ENCODE data around the gene RPTOR.
"Not testable (repeated sequence)": the region's sequence is repeated elsewhere in the genome, so short reads cannot be mapped to it uniquely, and the experiment has no call there.

The RPTOR gene

GRCh38 chr17:80545499-80545826 is 825 bp downstream of the RPTOR start:
- DNase-seq (ENCODE audit: low read depth, low spot score), result no peak

GRCh38 chr17:80546267-80546666 is 1.6 kb downstream of the RPTOR start:
- no peak for DNase-seq (ENCODE audit: low read depth, low spot score)

GRCh38 chr17:80552523-80552922 is 7.9 kb downstream of the RPTOR start:
- DNase-seq (ENCODE audit: low read depth, low spot score), result no peak

- DNase-seq (ENCODE audit: low read depth, low spot score), result no peak
Measured at GRCh38 chr17:80555266-80555665, 10.6 kb downstream of the RPTOR start.

- DNase-seq (ENCODE audit: low read depth, low spot score), result no peak
Measured at GRCh38 chr17:80558046-80558445, 13.4 kb downstream of the RPTOR start.

DNA sequence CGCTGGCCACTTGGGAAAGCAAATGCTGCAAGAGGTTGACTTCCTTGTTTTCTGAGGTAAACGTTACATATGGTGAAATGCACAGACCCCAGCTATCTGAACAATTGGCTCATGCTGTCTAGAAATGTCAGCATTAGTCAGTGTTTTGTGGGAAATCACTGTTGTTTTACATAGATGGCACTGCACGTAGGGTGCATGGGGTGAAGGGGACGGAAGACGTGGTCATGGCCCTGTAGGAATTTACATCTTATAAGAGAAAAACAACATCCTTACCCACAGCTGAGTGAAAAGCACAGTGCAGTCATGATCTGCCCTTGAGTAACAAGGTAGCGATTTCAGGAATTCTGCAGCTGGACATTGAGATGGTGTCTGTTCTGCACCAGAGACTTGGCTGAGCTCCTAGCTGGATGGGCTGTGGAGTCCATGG is 15.2 kb downstream of the RPTOR start:
- no peak for DNase-seq (ENCODE audit: low read depth, low spot score)

- DNase-seq (ENCODE audit: low read depth, low spot score), result no peak
Measured at GRCh38 chr17:80561541-80562114, 17.0 kb downstream of the RPTOR start.

GRCh38 chr17:80564545-80564944 is 19.9 kb downstream of the RPTOR start:
- DNase-seq (ENCODE audit: low read depth, low spot score), result no peak

DNA sequence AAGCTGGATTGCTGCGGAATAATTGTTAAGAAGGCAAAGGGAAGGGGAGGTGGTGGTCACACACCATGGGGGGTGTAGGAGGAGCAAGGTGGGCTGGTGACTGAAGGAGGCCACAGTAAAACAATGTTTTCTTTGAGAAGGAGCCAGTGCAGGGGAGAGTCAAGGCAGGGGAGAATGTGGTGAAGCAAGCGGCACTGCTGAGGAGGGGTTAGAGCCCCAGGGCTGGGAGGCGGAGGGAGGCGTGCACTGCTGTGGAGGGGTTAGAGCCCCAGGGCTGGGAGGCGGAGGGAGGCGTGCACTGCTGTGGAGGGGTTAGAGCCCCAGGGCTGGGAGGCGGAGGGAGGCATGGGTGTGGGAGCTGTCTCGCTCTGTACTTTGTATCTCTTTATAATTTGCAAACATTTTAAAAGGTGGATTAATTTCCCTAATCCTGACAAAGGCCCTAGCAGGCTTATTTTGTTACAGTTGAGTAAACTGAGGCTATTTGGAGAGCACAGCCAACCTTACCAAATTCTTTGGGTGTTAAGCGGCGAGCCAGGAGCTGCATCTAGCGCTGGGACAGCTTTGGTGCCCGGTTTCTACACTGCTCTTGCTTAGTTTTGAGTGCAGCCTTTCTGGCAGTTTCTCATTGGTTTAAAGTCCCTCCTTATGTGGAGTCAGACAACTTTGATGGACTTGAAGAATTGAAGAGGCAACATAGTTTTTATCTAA is 20.9 kb downstream of the RPTOR start:
- DNase-seq (ENCODE audit: low read depth, low spot score), result no peak

- DNase-seq (ENCODE audit: low read depth, low spot score), result no peak
Measured at GRCh38 chr17:80566054-80566400, 21.4 kb downstream of the RPTOR start.

DNA sequence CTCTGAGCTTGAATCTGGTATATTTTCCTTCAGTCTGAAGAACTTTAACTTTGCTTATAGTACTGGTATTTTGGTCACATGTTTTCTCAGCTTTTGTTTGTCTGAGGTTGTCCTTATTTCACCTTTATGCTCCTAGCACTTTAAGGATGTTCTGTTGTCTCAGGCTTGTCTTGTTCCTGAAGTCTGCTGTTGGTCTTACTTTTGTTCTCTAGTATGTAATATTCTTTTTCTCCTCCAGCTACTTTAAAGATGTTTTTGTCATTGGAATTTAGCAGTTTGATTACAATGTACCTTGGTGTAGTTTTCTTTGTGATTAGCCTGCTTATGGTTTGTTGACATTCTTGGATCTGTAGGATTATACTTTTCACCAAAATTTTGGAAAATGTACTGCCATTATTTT is 23.6 kb downstream of the RPTOR start:
- DNase-seq (ENCODE audit: low read depth, low spot score), result no peak

- no peak for DNase-seq (ENCODE audit: low read depth, low spot score)
Measured at GRCh38 chr17:80569924-80570323, 25.3 kb downstream of the RPTOR start.

- DNase-seq (ENCODE audit: low read depth, low spot score), result no peak
Measured at GRCh38 chr17:80573701-80574100, 29.1 kb downstream of the RPTOR start.

- no peak for DNase-seq (ENCODE audit: low read depth, low spot score)
Measured at GRCh38 chr17:80574496-80574895, 29.9 kb downstream of the RPTOR start.

DNA sequence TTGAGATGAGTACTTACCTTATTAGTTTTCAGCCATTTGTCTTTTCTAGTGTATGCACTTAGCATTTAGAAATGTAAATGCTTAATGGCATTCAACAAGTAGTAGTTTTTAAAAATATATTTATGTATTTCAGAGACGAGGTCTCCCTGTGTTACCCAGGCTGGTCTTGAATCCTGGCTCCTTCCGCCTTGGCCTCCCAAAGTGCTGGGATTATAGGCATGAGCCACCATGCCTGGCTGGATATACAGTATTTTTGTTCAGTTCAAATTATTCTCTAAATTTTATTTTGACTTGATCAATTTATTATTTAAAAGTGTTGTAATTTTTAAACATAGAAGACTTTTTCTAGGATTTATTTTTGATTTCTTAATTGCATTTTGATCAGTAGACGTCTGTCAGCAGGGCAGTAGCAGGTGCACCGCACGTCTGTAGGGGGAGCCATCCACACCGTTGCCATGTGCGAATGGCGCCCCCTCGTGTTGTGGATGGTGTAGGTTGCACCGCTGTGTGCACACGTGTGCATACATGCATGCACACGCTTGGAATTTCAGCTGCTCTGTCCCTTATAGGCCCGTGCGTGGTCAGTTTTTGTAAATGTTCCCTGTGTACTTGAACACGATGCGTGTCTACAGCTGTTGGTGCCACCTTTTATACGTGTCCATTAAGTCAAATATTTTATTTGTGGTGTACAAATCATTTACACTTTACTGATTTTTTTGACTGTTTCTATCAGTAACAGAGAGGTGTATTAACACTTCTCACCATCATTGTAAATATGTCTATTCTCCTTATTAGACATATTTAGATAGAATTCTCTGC is 30.6 kb downstream of the RPTOR start:
- peak; percentile 35 for DNase-seq (ENCODE audit: low read depth, low spot score)

DNA sequence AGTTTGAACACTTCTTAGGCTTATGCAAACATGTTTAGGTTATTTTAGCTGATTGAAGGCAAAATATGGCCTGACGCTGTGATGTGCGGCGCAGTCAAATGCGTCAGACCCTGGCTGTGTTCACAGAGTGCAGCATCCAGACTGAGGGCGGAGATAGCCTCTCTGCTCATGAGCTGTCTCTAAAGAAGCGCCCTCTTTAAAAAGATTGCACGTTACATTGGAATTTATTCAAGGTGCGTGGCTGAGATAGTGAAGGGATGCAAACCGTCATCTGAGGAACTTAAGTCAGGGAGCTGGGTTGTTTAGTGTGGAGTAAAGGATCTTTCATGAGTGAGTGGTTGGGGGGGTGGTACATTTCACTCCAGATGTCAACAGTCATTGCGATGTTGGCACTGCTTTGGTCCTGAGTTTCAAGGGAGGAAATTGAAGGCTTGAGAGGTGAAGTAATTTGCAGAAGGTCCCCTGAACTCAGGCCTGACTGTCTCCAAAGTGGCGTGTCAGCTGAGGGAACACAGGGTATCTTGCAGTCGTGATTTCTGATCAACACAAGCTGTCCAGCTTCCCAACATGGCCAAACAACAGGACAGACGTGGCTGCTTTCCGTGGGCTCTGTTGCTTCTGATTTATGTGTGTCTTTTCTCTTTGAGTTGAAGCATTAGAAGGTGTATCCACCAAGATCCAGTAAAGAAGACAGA is 33.4 kb downstream of the RPTOR start:
- DNase-seq (ENCODE audit: low read depth, low spot score), result no peak

DNA sequence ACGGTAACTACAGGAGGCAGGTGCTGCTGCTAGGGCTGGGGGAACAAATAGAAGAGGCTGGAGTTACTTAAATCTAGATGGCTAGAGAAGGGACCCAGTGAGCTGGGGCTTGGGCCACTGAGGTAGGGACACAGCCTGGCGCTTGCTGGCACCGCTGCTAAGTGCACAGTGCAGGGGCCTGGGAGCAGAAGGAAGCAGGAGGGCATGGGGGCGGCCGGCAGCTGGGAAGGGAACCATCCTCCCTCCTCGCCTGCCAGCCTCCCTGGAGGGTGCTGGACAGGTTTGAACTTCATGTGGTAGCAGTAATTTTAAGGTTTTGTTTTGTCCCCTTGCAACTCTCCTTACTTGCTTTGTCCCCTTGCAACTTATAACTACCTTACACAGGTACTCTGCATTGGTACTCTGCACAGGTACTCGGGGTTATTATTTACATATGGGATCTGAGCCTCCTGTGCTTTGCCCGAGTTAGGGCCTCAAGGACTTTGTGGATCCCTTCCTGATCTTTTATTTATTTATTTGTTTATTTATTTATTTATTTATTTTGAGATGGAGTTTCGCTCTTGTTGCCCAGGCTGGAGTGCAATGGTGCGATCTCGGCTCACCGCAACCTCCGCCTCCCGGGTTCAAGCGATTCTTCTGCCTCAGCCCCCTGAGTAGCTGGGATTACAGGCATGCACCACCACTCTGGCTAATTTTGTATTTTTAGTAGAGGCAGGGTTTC is 34.2 kb downstream of the RPTOR start:
- DNase-seq (ENCODE audit: low read depth, low spot score), result not testable (repeated sequence)

DNA sequence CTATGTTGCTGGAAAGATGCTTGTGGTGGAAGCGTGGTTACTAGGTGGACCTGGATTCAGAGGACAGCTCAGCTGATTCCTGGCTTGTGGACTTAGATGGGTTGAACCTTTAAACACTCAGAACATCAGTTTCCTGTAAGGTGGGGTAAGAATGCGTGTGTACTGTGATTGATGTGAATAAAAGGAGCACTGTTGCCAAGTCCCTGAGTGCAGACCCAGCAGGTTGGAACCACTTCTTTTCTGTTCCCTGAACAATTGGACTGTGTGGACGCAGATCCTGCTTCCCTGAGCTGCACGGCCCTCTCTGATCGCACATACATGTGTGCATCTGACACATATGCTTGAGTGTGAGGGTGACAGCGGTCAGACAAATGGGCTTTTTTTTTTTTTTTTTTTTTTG is 37.5 kb downstream of the RPTOR start:
- no peak for DNase-seq (ENCODE audit: low read depth, low spot score)

DNA sequence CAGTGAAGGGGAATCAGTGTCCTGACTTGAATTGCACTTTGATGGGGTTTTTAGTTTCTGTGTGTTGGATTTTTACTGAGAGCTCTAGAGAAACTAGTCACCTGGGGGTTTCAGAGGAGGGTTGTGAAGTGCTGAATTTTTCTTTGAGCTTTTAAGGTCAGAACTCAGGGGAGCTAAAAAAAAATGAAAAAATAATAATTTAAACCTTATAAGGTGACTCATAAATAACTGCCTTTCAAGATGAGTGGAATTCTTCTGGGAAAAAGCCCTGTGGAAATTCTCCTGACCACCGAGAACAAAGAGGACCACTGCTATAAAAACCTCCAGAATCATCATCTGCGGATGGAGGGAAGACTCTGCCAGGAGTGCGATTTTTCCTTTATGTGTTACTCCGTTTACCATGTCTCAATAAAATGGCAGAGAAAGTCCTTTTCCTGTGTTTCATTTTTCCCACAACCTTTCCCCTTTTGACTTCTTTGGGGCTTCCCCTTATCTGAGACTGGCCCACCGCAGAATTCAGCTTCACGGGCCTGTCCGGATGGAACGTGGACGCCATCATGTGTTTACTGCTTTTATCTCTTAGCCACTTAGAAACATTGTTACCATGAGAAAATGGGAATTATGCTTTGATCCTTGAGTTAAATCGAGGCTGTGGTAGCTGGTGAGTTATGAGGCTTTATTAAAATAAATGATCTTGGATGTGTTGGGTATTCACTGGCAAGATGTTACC is 39.7 kb downstream of the RPTOR start:
- no peak for DNase-seq (ENCODE audit: low read depth, low spot score)

- DNase-seq (ENCODE audit: low read depth, low spot score), result no peak
Measured at GRCh38 chr17:80585890-80586845, 41.5 kb downstream of the RPTOR start.

Data from iPS DF 19.7 (cell line).